Liver (tissue), 3 donors: ENCODE results near the gene ATPAF1.
"Not testable (repeated sequence)": the region's sequence is repeated elsewhere in the genome, so short reads cannot be mapped to it uniquely, and the experiment has no call there.

Experiments
- CTCF ChIP-seq: fragments of 150-350 bp; IDR thresholded peaks from 2 replicates; pipeline ENCODE4 v1.5.1; 2017; ENCODE audit warnings: improper control_type of control experiment, low read depth, low read length; ENCODE audit not compliant: missing input control
- FOXA1 ChIP-seq: IDR thresholded peaks from 2 replicates; pipeline ENCODE4 v1.6.1; 2016; ENCODE audit warnings: antibody characterized with exemption
- FOXA2 ChIP-seq: IDR thresholded peaks from 2 replicates; pipeline ENCODE4 v1.6.1; 2016; ENCODE audit warnings: antibody characterized with exemption
- GABPA ChIP-seq, 2 donors: IDR thresholded peaks in 1 of 2; conservative IDR thresholded peaks in 1 of 2; 2 replicates each; pipeline ENCODE4 v1.6.1; 2016; ENCODE audit warnings: antibody characterized with exemption in 2 of 2, mild to moderate bottlenecking in 1 of 2, moderate library complexity in 1 of 2
- JUND ChIP-seq, 2 donors: IDR thresholded peaks; 2 replicates each; pipeline ENCODE4 v1.6.1; 2016; ENCODE audit warnings: antibody characterized with exemption in 2 of 2
- MAX ChIP-seq: IDR thresholded peaks from 2 replicates; pipeline ENCODE4 v1.6.1; 2016; ENCODE audit warnings: antibody characterized with exemption
- RAD21 ChIP-seq, 2 donors: IDR thresholded peaks; 2 replicates each; pipeline ENCODE4 v1.6.1; 2016; ENCODE audit warnings: antibody characterized with exemption in 2 of 2, mild to moderate bottlenecking in 2 of 2
- ZBTB33 ChIP-seq: IDR thresholded peaks from 2 replicates; pipeline ENCODE4 v1.6.1; 2016; ENCODE audit warnings: antibody characterized with exemption
- TF ChIP-seq, protein P1 (sequence below): IDR thresholded peaks from 2 replicates; pipeline ENCODE4 v1.6.1; 2016; ENCODE audit warnings: antibody characterized with exemption
- TF ChIP-seq, protein P2 (sequence below): IDR thresholded peaks from 2 replicates; pipeline ENCODE4 v1.6.1; 2016; ENCODE audit warnings: antibody characterized with exemption, mild to moderate bottlenecking
- donor health status: healthy.
- donor health status: healthy.

GRCh38 chr1:46662919-46663318 lies 5.2 kb downstream of the ATPAF1 start:
- not testable (repeated sequence) for TF ChIP-seq CTCF; FOXA2; GABPA (IDR thresholded peaks at IDR 0.05 in 1 of 2, conservative IDR thresholded peaks at IDR 0.05 in 1 of 2); FOXA1; RAD21 (IDR thresholded peaks at IDR 0.05); ZBTB33; JUND (IDR thresholded peaks at IDR 0.05); MAX
- TF ChIP-seq, protein P1, sequence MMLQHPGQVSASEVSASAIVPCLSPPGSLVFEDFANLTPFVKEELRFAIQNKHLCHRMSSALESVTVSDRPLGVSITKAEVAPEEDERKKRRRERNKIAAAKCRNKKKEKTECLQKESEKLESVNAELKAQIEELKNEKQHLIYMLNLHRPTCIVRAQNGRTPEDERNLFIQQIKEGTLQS = not testable (repeated sequence)
- TF ChIP-seq, protein P2, sequence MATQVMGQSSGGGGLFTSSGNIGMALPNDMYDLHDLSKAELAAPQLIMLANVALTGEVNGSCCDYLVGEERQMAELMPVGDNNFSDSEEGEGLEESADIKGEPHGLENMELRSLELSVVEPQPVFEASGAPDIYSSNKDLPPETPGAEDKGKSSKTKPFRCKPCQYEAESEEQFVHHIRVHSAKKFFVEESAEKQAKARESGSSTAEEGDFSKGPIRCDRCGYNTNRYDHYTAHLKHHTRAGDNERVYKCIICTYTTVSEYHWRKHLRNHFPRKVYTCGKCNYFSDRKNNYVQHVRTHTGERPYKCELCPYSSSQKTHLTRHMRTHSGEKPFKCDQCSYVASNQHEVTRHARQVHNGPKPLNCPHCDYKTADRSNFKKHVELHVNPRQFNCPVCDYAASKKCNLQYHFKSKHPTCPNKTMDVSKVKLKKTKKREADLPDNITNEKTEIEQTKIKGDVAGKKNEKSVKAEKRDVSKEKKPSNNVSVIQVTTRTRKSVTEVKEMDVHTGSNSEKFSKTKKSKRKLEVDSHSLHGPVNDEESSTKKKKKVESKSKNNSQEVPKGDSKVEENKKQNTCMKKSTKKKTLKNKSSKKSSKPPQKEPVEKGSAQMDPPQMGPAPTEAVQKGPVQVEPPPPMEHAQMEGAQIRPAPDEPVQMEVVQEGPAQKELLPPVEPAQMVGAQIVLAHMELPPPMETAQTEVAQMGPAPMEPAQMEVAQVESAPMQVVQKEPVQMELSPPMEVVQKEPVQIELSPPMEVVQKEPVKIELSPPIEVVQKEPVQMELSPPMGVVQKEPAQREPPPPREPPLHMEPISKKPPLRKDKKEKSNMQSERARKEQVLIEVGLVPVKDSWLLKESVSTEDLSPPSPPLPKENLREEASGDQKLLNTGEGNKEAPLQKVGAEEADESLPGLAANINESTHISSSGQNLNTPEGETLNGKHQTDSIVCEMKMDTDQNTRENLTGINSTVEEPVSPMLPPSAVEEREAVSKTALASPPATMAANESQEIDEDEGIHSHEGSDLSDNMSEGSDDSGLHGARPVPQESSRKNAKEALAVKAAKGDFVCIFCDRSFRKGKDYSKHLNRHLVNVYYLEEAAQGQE = not testable (repeated sequence)
